Measurements from ENCODE around the gene HVCN1. TPM values are rescaled to one million over a fixed set of nuclear protein-coding genes. Genes with fewer than 3 reads are reported as not detected.
A peak's percentile ranks its signal among the peaks of the same experiment; 100 is the strongest.

Gene HVCN1
- total RNA-seq, 4 donors from 2014 or later = 4.6 to 8.1 (median 5.8) TPM

- ATAC-seq = peak; percentile 82 to 88
- Histone ChIP-seq H3K36me3 (no peaks in the 10 kb centered on the region), H3K4me1 (peaks cover 22 to 53% of the 10 kb centered on the region in 2 donors), H3K4me3 (peak overlapping the region in 3 of 4 donors; percentile 2 to 39 (median 22)), H3K9me3 (no peaks in the 10 kb centered on the region), H3K27ac (peak overlapping the region; percentile 80 to 91 (median 85)), H3K27me3 (no peaks in the 10 kb centered on the region)
- TF ChIP-seq CTCF (IDR thresholded peaks at IDR 0.05 in 4 of 5, conservative IDR thresholded peaks at IDR 0.05 in 1 of 5) (no peak), POLR2A (IDR thresholded peaks at IDR 0.05) (peak in 1 of 2 donors; percentile 51)
- intact Hi-C loops (cut with DNase I; ENCODE audit: low total_unique reads) = no loop called here
- peak; percentile 87 to 95 for DNase-seq
- in situ Hi-C loops (cut with MboI; ENCODE audit: low sequenced_read_pairs in 4 of 4) = no loop called here
Measured at GRCh38 chr12:110640275-110641025, 48.5 kb downstream of the HVCN1 start.

GRCh38 chr12:110639336-110640141, 49.4 kb downstream of the HVCN1 start:
- DNase-seq (no peak), ATAC-seq (peak; percentile 47 to 59)
- no peaks in the 10 kb centered on the region for H3K9me3 ChIP-seq
- H3K27ac ChIP-seq = peak overlapping the region; percentile 80 to 91 (median 85)
- no peaks in the 10 kb centered on the region for H3K36me3 ChIP-seq
- no peaks in the 10 kb centered on the region for H3K27me3 ChIP-seq
- H3K4me1 ChIP-seq = peaks cover 22 to 53% of the 10 kb centered on the region in 2 donors
- TF ChIP-seq CTCF (IDR thresholded peaks at IDR 0.05 in 4 of 5, conservative IDR thresholded peaks at IDR 0.05 in 1 of 5) (no peak), POLR2A (IDR thresholded peaks at IDR 0.05) (no peak)
- H3K4me3 ChIP-seq = no peak overlapping the region
- intact Hi-C loops (cut with DNase I; ENCODE audit: low total_unique reads) = loop anchor here (5.0 kb wide), 1 partner anchor 103 kb away; the partner anchor contains the start of gene PPP1CC
- in situ Hi-C loops (cut with MboI; ENCODE audit: low sequenced_read_pairs in 4 of 4) = no loop called here

- Histone ChIP-seq H3K4me1 (peaks cover 22 to 53% of the 10 kb centered on the region in 2 donors), H3K4me3 (no peak overlapping the region), H3K27ac (peak overlapping the region; percentile 80 to 91 (median 85)), H3K36me3 (no peaks in the 10 kb centered on the region), H3K9me3 (no peaks in the 10 kb centered on the region), H3K27me3 (no peaks in the 10 kb centered on the region)
- in situ Hi-C loops (cut with MboI; ENCODE audit: low sequenced_read_pairs in 4 of 4) (no loop called here), intact Hi-C loops (cut with DNase I; ENCODE audit: low total_unique reads) (loop anchor here (5.0 kb wide), 1 partner anchor 104 kb away; the partner anchor contains the start of gene PPP1CC)
- DNase-seq (no peak), ATAC-seq (no peak)
- TF ChIP-seq CTCF (IDR thresholded peaks at IDR 0.05 in 4 of 5, conservative IDR thresholded peaks at IDR 0.05 in 1 of 5) = no peak
- no peak for TF ChIP-seq POLR2A (IDR thresholded peaks at IDR 0.05)
Measured at GRCh38 chr12:110638796-110639195, 50.1 kb downstream of the HVCN1 start.

- in situ Hi-C loops (cut with MboI; ENCODE audit: low sequenced_read_pairs in 4 of 4) (no loop called here), intact Hi-C loops (cut with DNase I; ENCODE audit: low total_unique reads) (loop anchor here (5.0 kb wide), 1 partner anchor 104 kb away; the partner anchor contains the start of gene PPP1CC)
- no peaks in the 10 kb centered on the region for H3K36me3 ChIP-seq
- no peak overlapping the region for H3K4me3 ChIP-seq
- H3K4me1 ChIP-seq = peaks cover 22 to 53% of the 10 kb centered on the region in 2 donors
- ATAC-seq = peak; percentile 74
- TF ChIP-seq POLR2A (IDR thresholded peaks at IDR 0.05) (peak in 1 of 2 donors; percentile 20), CTCF (IDR thresholded peaks at IDR 0.05 in 4 of 5, conservative IDR thresholded peaks at IDR 0.05 in 1 of 5) (no peak)
- H3K27ac ChIP-seq = peak overlapping the region; percentile 80 to 91 (median 85)
- no peaks in the 10 kb centered on the region for H3K9me3 ChIP-seq
- H3K27me3 ChIP-seq = no peaks in the 10 kb centered on the region
- DNase-seq = peak; percentile 55 to 80
Measured at GRCh38 chr12:110637869-110638441, 51.0 kb downstream of the HVCN1 start.
